Fibroblast of lung (primary cell): ENCODE results near the gene ANKFY1.

Experiments used
- CTCF ChIP-seq, 2 donors: IDR thresholded peaks in 1 of 2; conservative IDR thresholded peaks in 1 of 2; 1 replicate in 1 of 2; 2 replicates in 1 of 2; pipeline ENCODE4 v1.5.1; 2011 to 2012; ENCODE audit warnings: low read length in 2 of 2, control low read depth in 1 of 2, inconsistent platforms in 1 of 2, low read depth in 1 of 2, mild to moderate bottlenecking in 1 of 2
- EZH2 ChIP-seq: IDR thresholded peaks from 2 replicates; pipeline ENCODE4 v1.5.1; 2012; ENCODE audit warnings: low read length, control low read depth, mild to moderate bottlenecking; ENCODE audit errors: missing control alignments

GRCh38 chr17:4256952-4257351, 6.8 kb downstream of the ANKFY1 start:
- no peak for TF ChIP-seq CTCF (conservative IDR thresholded peaks at IDR 0.05 in 1 of 2, IDR thresholded peaks at IDR 0.05 in 1 of 2; ENCODE audit: low read depth in 1 of 2, low read length in 2 of 2)
- TF ChIP-seq EZH2, result no peak
